ENCODE measurements around the gene BFSP1.

BFSP1 gene

GRCh38 chr20:17499041-17499440 is 32.1 kb downstream of the BFSP1 start:
- DNase-seq (ENCODE audit: low read depth, low spot score): peak; percentile 21

DNA sequence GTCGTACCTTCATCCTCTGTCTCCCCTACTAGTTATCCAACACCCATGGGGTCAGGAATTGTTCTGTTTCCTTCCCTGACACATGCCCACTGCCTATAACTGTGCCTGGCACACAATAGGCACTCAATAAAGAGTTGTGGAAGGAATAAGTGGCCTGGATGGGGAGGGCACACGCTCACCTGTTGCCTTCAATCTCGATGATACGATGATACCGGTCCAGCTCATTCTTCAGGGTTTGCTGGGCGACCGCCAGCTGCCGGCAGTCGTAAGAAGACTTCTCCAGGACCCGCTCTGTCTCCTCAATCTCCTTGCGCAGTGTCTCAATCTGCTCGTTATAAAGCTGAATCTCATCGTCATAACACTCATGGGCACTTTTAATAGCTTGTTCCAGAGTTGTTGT is 32.5 kb downstream of the BFSP1 start:
- DNase-seq (ENCODE audit: low read depth, low spot score): no peak

DNA sequence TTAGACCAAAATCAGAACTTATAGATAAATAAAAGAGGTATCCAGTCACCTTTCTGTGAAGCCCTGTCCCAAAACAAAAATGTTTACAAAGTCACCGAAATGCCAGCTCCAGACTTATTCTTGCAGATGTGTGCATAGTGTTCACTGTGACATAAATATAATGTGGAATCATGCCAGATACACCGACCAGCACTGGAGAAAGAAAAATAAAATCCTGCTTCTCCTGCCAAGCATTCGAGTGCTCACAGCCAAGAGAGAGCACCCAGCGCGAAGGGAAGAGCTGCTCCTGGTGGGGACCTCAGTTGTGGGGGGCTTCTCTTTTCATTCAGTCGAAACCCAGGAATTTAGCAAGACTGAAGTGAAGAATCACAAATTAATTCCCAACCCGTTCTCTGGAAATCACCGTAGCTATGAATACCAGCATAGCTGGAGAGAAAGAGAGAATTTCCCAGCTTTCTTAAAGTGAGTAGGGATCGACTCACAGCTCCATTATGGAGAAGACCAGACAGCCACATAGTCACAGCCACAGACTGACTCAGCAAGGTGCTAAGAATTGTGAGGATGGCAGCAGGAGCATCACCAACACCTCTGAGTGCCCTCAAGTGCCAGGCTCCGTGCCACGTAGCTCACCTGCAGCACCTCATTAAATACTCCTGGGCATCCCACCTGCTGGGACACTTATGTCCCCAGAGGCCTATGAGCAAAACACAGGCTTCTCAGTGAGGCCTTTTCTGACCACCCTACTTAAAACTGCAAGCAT is 33.2 kb downstream of the BFSP1 start:
- peak; percentile 36 for DNase-seq (ENCODE audit: low read depth, low spot score)

GRCh38 chr20:17495826-17496225 is 35.4 kb downstream of the BFSP1 start:
- no peak for DNase-seq (ENCODE audit: low read depth, low spot score)

- DNase-seq (ENCODE audit: low read depth, low spot score): no peak
Measured at GRCh38 chr20:17494201-17494600, 37.0 kb downstream of the BFSP1 start.

GRCh38 chr20:17493173-17493572 is 38.0 kb downstream of the BFSP1 start:
- no peak for DNase-seq (ENCODE audit: low read depth, low spot score)

- DNase-seq (ENCODE audit: low read depth, low spot score): no peak
Measured at GRCh38 chr20:17491488-17491887, 39.7 kb downstream of the BFSP1 start.

- no peak for DNase-seq (ENCODE audit: low read depth, low spot score)
Measured at GRCh38 chr20:17491041-17491440, 40.1 kb downstream of the BFSP1 start.

DNA sequence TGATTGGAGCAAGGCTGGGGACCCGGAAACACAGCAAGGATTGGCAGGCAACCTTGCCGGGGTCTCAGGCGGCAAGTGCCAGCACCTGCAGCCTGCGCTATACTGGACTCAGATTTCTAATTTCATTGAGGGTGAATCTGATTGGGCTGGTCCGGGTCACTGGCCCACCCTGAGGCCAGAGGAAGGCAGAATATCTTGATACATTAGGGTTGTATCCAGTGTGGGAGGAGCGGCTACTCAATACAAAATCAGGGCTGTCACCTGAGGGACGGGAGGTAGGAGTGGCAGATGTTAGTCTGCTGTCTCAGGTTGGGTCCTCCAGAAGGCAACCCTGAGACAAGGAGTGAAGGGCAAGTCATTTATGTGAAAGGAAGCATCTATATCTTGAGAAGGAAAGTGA is 40.7 kb downstream of the BFSP1 start:
- no peak for DNase-seq (ENCODE audit: low read depth, low spot score)

DNA sequence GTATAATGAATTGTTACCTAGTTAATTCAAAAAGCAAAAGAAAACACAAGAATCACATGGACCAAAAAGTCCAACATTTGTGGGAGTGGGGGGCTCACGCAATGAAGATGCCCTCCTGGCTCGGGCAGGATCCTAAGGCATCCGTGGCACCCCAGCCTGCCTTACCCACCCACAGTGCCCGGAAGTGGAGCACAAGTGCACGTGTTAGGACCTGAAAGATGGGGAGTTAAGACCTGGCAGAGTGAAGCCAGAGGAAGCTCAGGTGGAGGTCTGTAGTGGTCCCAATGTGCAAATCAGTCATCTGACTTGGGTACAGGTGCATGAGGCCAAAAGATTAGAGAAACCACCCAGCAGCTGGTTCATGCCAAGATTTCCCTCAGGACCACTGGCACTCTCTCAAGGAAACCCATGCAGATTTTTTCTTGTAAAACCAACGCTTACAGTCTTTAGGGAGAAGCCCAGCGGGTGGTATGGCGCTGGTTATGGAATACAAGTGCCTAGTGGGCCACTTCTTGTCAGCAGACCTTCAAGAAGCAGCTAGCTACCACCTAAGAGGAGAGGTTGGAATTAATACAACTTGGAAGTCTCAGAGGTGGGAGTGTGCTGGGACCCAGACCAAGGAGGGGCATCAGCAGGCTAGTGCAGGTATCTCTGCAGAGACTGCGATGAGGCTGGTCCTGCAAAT is 42.1 kb downstream of the BFSP1 start:
- no peak for DNase-seq (ENCODE audit: low read depth, low spot score)

- no peak for DNase-seq (ENCODE audit: low read depth, low spot score)
Measured at GRCh38 chr20:17485017-17485416, 46.2 kb downstream of the BFSP1 start.

- DNase-seq (ENCODE audit: low read depth, low spot score): no peak
Measured at GRCh38 chr20:17482536-17482935, 48.6 kb downstream of the BFSP1 start.

GRCh38 chr20:17481661-17482060 is 49.5 kb downstream of the BFSP1 start:
- no peak for DNase-seq (ENCODE audit: low read depth, low spot score)

DNA sequence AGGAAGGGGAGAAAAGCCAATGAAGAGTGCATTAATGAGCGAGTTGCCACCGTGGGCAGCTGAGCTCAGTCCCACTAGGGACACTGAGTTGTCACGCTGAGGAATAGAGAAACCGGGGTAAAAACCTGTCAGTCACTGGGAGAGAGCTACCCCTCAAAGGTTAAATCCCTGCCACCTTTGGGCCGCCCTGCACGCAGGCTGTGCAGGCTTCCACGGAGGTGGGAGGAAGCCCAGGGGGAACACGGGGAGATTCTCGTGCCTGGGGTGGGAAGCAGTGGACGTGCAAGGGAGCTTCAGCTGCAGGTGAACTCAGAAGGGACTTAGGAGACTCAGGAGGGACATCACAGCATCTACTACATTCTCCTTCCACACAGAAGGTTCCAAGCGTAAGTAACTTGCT is 50.5 kb downstream of the BFSP1 start:
- no peak for DNase-seq (ENCODE audit: low read depth, low spot score)

DNA sequence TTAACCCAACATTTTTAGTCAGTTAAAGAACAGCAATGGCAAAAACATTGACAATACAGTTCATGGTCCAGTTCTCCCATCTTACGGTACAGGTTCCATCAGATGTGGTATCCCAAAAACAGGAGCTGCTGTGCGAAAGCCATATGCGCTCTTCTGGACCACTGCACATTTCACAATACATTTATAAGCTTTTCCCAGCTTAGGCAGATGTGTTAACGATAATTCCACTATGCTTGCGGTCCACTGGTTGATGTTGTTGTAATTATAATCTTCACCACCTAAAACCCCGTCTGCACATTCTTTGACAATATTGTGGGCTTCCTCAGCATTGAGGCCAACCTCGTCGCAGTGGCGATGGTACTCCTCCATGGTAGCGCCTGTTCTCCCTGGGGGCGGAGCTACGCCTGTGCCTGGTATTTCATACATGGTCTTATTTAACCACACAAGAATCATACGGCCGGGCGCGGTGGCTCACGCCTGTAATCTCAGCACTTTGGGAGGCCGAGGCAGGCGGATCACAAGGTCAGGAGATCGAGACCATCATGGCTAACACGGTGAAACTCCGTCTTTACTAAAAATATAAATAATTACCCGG is 52.0 kb downstream of the BFSP1 start:
- no peak for DNase-seq (ENCODE audit: low read depth, low spot score)

- no peak for DNase-seq (ENCODE audit: low read depth, low spot score)
Measured at GRCh38 chr20:17473659-17474058, 57.5 kb downstream of the BFSP1 start.

GRCh38 chr20:17471606-17472187 is 59.5 kb downstream of the BFSP1 start:
- no peak for DNase-seq (ENCODE audit: low read depth, low spot score)

DNA sequence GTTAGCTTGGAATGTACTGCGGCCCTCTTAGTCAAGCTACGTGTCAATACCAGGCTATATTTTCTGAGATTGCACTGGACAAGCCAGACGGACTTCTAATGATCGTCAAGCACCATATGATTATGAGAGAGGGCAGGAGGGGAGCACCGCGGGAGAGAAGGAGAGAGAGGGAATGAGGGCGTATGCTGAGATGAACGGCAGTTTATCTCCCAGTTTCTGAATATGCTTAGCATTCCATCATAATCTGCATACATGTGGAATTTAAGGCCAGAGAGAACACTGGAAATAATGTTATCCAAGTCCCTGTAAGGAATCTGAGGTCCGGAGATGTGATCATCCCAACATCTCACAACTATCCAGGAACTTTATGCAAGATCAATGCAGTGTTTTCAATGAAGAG is 60.2 kb downstream of the BFSP1 start:
- DNase-seq (ENCODE audit: low read depth, low spot score): no peak

- no peak for DNase-seq (ENCODE audit: low read depth, low spot score)
Measured at GRCh38 chr20:17470521-17470920, 60.7 kb downstream of the BFSP1 start.

DNA sequence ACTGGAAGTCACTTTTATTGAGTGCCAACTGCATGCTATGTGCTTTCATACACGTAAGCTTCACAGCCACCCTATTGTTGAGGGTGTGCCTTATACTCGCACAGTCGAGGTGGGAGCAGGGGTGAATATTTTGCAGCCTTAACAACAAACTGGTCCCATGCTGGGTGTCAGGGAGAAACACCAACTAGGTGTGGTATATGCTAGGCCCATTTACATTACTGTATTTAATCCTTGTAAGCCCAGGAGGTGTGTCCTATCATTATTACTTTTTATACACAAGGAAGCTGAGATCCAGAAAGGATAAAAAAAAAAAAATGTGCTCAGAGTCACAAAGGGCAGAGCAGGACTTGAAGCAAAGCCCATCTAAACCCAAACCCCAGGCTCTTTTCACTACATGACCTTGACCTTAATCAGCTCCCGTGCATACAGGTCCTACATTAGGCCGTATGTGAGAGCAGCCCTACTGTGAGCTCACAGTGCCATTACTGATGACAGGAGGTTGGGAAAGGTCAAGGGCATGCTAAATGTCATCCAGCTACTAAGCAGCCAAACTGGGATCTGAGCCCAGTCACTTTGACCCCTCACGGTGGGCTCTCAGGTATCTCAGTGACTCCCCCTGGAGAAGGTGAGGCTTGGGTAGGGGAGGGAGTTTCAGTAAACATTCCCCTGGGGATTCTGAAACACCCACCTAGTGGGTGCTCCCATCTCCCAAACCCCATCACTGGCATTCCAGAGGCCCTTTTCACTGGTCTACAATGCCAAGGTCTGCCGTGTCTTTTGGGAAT is 61.7 kb downstream of the BFSP1 start:
- no peak for DNase-seq (ENCODE audit: low read depth, low spot score)

DNA sequence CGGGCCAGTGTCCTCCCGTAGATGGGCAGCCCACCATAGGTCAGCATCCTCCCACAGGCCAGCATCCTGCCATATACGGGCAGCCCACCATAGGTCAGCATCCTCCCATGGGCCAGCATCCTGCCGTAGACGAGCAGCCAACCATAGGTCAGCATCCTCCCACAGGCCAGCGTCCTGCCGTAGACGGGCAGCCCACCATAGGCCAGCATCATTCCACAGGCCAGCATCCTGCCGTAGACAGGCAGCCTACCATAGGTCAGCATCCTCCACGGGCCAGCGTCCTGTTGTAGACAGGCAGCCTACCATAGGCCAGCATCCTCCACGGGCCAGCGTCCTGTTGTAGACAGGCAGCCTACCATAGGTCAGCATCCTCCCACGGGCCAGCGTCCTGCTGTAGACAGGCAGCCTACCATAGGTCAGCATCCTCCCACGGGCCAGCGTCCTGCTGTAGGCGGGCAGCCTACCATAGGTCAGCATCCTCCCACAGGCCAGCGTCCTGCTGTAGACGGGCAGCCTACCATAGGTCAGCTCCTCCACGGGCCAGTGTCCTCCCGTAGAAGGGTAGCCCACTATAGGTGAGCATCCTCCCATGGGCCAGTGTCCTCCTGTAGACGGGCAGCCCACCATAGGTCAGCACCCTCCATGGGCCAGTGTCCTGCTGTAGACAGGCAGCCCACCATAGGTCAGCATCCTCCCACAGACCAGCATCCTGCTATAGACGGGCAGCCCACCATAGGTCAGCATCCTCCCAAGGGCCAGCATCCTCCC is 62.9 kb downstream of the BFSP1 start:
- DNase-seq (ENCODE audit: low read depth, low spot score): no peak

Data from astrocyte of the hippocampus (primary cell).